ENCODE results near the gene UGT1A7. TPM values are rescaled to one million over a fixed set of nuclear protein-coding genes. Genes with fewer than 3 reads are reported as not detected.
A peak's percentile ranks its signal among the peaks of the same experiment; 100 is the strongest.
"Not testable (repeated sequence)": the region's sequence is repeated elsewhere in the genome, so short reads cannot be mapped to it uniquely, and the experiment has no call there.

The UGT1A7 gene
- not detected for total RNA-seq

DNA sequence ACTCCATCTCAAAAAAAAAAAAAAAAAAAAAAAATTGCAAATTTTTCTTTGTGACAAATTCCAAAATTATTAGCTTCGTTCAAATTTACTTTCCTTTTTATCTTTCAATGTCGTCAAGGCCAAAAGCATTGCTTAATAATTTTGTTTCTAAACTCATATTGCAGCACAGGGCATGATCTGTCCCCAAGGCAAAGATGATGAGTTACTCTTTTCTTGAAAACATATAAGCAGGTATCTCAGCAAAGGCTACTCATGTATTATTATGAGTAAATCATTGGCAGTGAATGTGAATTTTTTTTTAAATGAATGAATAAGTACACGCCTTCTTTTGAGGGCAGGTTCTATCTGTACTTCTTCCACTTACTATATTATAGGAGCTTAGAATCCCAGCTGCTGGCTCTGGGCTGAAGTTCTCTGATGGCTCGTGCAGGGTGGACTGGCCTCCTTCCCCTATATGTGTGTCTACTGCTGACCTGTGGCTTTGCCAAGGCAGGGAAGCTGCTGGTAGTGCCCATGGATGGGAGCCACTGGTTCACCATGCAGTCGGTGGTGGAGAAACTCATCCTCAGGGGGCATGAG, at the start of gene UGT1A7:
TSS of gene UGT1A7 (plus strand) at position 381 of the 579 bp plus-strand sequence. CDS start at position 418, 37 bp downstream.
- no peak within 1 kb of the TSS for H3K27ac Mint-ChIP-seq

DNA sequence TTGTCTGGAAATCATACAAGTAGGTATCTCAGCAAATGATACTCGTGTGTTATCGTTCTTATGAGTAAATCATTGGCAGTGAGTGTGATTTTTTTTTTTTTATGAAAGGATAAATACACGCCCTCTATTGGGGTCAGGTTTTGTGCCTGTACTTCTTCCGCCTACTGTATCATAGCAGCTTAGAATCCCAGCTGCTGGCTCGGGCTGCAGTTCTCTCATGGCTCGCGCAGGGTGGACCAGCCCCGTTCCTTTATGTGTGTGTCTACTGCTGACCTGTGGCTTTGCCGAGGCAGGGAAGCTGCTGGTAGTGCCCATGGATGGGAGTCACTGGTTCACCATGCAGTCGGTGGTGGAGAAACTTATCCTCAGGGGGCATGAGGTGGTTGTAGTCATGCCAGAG, 45.4 kb upstream of the UGT1A7 start, which contains the start of gene UGT1A10:
TSS of gene UGT1A10 (plus strand) at position 143 of the 400 bp plus-strand sequence. CDS start at position 218, 75 bp downstream.
- not testable (repeated sequence) for DNase-seq (ENCODE audit: low spot score in 2 of 2); ATAC-seq; H3K36me3 Mint-ChIP-seq; H3K9me3 Mint-ChIP-seq; H3K27ac Mint-ChIP-seq

More for the DNA sequence above, at the start of gene UGT1A7:
- no peak for ATAC-seq
- DNase-seq (ENCODE audit: low spot score in 2 of 2) = no peak
- H3K36me3 Mint-ChIP-seq = no peaks in the 10 kb centered on the region
- no peaks in the 10 kb centered on the region for H3K9me3 Mint-ChIP-seq

DNA sequence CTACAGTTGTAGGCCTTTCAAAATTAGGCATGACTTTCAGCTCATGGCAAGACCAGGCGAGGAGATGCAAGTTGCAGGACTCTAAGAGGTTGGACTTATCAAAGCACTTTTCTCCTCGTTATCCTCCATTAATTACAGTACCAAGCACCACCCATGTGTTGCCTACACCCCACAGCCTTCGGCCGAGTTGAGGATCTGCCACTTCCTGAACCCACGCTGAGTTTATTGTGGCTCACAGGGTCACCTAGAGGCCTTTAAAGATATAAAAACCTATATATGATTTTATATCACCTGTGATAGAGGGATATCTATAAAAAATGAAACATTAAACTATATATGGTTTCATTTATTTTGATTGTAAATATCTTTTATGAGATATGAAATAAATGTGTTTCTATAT, 42.9 kb upstream of the UGT1A7 start:
- H3K27ac Mint-ChIP-seq = no peak overlapping the region
- ATAC-seq (no peak), DNase-seq (ENCODE audit: low spot score in 2 of 2) (no peak)
- peaks cover 3 to 5% of the 10 kb centered on the region in 2 donors for H3K9me3 Mint-ChIP-seq
- peaks cover 0 to 4% of the 10 kb centered on the region in 2 donors for H3K36me3 Mint-ChIP-seq

DNA sequence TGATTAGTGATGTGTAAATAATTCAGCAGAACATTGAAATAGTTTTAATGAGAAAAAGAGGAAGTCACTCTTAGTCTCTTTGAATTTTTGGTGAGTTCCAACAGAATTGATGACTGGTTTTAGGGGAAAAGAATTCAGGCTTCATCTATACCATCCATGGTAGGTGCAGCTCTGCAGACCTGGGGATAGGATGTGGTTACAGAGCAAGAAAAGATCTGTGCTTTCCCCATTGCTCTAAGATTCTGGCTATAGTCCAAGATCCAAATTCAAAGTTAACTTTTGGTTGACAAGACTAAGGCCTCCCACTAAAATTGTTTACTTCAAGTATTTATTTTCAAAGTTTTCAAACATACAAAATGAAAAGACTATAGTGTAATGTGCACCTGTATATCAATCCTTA, 41.8 kb upstream of the UGT1A7 start:
- peaks cover 0 to 4% of the 10 kb centered on the region in 2 donors for H3K36me3 Mint-ChIP-seq
- peaks cover 5 to 8% of the 10 kb centered on the region in 2 donors for H3K9me3 Mint-ChIP-seq
- ATAC-seq = no peak
- DNase-seq (ENCODE audit: low spot score in 2 of 2) = no peak
- H3K27ac Mint-ChIP-seq = no peak overlapping the region

DNA sequence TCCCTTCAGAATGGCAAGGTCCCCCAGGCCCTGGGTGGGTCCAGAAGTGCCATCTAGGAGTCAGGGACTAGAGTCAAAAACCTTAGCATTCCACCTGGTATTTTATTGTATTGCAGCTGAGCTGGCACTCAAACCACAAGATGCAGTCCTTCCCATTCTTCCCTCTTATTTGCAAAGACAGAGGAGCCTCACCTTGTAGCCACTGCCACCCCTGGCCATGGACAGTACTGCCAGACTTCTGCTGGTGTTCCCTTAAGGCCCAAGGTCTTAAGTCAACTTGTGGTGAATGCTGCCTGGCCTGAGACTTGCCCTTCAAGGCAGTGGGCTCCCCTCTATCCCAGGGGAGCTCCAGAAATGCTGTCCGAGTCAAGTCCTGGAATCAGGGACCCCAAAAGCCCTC, 38.6 kb upstream of the UGT1A7 start:
- peaks cover 13 to 22% of the 10 kb centered on the region in 2 donors for H3K9me3 Mint-ChIP-seq
- H3K36me3 Mint-ChIP-seq = peaks cover 14 to 20% of the 10 kb centered on the region in 2 donors
- DNase-seq (ENCODE audit: low spot score in 2 of 2) (no peak), ATAC-seq (no peak)
- H3K27ac Mint-ChIP-seq = no peak overlapping the region

DNA sequence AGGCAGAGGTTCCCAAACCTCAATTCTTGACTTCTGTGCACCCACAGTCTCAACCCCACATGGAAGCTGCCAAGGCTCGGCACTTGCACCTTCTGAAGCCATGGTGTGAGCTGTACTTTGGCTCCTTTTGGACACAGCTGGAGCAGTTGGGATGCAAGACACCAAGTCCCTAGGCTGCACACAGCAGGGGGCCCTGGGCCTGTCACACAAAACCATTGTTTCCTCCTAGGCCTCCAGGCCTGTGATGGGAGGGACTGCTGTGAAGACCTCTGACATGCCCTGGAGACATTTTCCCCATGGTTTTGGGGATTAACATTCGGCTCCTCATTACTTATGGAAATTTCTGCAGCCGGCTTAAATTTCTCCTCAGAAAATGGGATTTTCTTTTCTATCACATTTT, 35.7 kb upstream of the UGT1A7 start:
- H3K27ac Mint-ChIP-seq; DNase-seq (ENCODE audit: low spot score in 2 of 2); ATAC-seq: not testable (repeated sequence)
- peaks cover 14 to 20% of the 10 kb centered on the region in 2 donors for H3K36me3 Mint-ChIP-seq
- peaks cover 13 to 22% of the 10 kb centered on the region in 2 donors for H3K9me3 Mint-ChIP-seq

DNA sequence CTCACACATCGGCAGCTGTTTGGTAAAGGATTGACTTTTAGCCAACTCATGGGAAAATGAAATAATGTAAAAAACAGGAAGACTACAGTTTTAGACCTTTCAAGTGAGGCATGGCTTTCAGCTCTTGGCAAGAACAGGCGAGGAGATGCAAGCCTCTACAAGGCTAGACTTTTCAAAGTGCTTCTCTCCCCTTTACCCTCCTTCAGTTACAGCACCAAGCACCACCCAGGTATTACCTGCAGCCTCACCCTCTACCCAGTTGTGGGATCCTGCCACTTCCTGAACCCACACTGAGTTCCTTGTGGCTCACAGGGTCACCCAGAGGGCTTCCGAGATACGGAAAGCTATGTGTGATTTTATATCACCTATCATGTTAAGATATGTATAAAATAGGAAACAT, 30.7 kb upstream of the UGT1A7 start:
- H3K9me3 Mint-ChIP-seq = peaks cover 8 to 13% of the 10 kb centered on the region in 2 donors
- H3K36me3 Mint-ChIP-seq = peaks cover 9 to 20% of the 10 kb centered on the region in 2 donors
- ATAC-seq = no peak
- DNase-seq (ENCODE audit: low spot score in 2 of 2) = no peak
- no peak overlapping the region for H3K27ac Mint-ChIP-seq

DNA sequence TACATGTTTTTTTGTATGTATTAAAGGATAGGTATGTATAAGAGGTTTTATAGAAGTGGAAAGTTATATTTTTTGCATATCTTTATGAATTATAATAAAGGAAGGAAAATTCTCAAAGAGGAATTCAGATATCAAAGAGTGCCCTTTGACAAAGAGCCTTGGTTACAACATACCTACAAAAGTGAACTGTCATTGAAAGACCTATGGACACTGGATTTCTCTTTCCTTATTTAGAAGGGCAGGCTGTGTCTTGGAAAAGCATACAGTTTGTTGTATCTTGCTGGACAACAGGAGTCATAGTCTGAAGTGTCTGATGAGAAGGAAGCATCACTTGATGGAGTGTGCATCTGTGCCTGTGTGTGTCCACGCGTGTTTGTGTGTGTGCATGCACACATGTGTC, 30.3 kb upstream of the UGT1A7 start:
- DNase-seq (ENCODE audit: low spot score in 2 of 2) = no peak
- peaks cover 5 to 16% of the 10 kb centered on the region in 2 donors for H3K36me3 Mint-ChIP-seq
- ATAC-seq = no peak
- no peak overlapping the region for H3K27ac Mint-ChIP-seq
- peaks cover 7 to 11% of the 10 kb centered on the region in 2 donors for H3K9me3 Mint-ChIP-seq

DNA sequence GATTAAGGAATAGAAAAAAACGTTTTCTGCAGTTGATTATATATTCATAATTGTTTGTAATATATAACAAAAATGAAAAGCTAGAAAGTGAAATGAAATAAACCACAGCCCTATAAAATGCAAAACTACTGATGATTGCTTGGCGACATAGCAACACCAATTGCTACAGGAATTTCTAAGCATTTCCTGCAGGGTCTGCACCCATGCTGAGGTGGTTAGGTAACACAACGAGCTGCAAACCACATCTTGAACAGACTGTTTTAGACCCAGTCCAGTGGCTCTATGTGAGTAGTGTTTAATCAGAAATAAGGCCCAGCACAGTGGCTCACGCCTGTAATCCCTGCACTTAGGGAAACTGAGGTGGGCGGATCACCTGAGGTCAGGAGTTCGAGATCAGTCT, 27.2 kb upstream of the UGT1A7 start:
- DNase-seq (ENCODE audit: low spot score in 2 of 2) (no peak), ATAC-seq (no peak)
- H3K36me3 Mint-ChIP-seq = no peaks in the 10 kb centered on the region
- no peak overlapping the region for H3K27ac Mint-ChIP-seq
- no peaks in the 10 kb centered on the region for H3K9me3 Mint-ChIP-seq

DNA sequence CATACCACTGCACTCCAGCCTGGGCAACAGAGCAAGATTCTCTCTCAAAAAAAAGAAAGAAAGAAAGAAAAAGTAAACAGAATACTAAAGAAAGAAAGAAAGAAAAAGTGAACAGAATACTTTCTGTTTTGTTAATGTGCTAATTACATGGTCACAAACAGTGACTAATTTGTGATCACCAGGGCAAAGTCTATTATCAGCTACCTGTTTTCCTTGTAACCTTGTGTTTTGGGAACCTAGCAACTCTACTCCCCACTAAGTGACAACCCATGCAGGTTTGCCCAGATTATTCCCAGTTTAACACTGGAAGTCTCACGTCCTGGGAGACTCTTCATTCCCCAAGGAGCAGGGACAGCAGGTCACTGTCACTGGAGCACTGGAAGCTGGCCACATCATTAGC, 26.7 kb upstream of the UGT1A7 start:
- Mint-ChIP-seq H3K36me3 (no peaks in the 10 kb centered on the region), H3K27ac (no peak overlapping the region), H3K9me3 (no peaks in the 10 kb centered on the region)
- ATAC-seq (no peak), DNase-seq (ENCODE audit: low spot score in 2 of 2) (no peak)

DNA sequence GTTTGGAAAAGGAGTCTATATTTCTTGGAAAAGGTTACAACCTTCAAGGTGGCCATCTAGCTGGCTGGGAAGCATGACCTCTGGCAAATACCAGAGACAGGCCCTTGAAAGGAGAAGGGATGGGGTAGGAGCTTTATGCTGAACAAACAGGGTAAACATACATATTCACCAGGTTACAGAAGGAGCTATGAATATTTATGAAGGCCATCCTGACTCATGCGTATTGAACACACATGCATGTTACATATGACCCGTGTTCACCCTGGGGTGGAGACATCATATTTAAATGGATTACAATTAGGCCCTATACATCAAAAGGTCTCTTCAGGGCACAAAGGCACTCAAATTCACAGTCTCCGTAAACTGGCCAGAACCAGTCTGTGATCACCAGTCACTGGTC, 25.8 kb upstream of the UGT1A7 start:
- not testable (repeated sequence) for H3K36me3 Mint-ChIP-seq; ATAC-seq; H3K9me3 Mint-ChIP-seq; H3K27ac Mint-ChIP-seq; DNase-seq (ENCODE audit: low spot score in 2 of 2)

DNA sequence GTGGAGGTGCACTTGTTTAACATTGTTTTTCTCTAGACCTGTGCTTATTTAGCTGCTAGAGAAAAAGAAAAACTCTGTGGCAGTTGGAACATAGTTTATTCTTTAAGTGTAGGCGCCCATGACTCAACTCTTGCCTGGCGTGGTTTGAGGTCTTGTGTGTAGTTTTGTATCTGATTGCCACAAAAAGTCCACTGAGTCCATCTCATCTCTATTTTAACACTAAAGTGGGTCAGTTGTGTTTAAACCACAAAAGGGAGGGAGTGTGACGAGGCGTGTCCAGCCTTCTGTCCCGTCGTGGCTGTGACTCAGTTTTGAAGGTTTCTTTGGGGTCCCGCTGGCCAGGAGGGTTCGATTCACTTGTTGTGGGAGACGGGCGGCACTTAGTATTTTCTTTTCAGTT, 25.3 kb upstream of the UGT1A7 start:
- DNase-seq (ENCODE audit: low spot score in 2 of 2) = no peak
- Mint-ChIP-seq H3K27ac (no peak overlapping the region), H3K9me3 (no peaks in the 10 kb centered on the region), H3K36me3 (no peaks in the 10 kb centered on the region)
- no peak for ATAC-seq

DNA sequence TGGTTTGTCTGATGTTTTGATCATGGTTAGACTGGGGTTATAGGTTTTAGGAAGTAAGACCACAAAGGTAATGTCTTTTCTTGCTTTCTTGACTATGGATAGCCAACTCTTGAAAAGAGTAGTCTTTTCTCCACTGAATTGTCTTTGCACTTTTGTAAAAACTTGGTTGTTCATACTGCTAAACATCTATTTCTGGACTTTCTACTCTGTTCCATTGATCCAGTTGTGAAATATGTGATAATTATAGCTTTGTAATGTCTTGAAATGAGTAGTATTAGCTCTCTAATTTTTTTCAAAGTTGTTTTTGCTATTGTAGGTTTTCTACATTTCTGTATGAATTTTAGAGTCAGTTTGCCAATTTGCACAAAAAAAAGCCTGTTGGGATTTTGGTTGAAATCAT, 23.1 kb upstream of the UGT1A7 start:
- Mint-ChIP-seq H3K9me3 (no peaks in the 10 kb centered on the region), H3K27ac (no peak overlapping the region), H3K36me3 (no peaks in the 10 kb centered on the region)
- ATAC-seq (no peak), DNase-seq (ENCODE audit: low spot score in 2 of 2) (no peak)

DNA sequence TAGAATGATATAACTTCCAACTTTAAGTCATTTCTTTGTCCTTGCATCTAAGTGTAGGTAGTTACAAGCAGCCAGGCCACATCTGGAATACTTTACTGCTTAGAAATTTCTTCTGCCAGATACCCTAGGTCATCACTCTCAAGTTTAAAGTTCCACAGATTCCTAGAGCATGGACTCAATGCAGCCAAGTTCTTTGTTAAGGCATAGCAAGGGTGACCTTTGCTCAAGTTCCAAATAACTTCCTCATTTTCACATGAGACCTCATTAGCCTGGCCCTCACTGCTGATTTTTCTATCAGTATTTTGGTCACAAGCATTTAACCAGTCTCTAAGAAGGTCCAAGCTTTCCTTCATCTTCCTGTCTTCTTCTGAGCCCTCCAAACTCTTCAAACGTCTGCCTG, 17.8 kb upstream of the UGT1A7 start:
- DNase-seq (ENCODE audit: low spot score in 2 of 2) (no peak), ATAC-seq (no peak)
- Mint-ChIP-seq H3K27ac (no peak overlapping the region), H3K36me3 (no peaks in the 10 kb centered on the region), H3K9me3 (peaks cover 0 to 4% of the 10 kb centered on the region in 2 donors)

DNA sequence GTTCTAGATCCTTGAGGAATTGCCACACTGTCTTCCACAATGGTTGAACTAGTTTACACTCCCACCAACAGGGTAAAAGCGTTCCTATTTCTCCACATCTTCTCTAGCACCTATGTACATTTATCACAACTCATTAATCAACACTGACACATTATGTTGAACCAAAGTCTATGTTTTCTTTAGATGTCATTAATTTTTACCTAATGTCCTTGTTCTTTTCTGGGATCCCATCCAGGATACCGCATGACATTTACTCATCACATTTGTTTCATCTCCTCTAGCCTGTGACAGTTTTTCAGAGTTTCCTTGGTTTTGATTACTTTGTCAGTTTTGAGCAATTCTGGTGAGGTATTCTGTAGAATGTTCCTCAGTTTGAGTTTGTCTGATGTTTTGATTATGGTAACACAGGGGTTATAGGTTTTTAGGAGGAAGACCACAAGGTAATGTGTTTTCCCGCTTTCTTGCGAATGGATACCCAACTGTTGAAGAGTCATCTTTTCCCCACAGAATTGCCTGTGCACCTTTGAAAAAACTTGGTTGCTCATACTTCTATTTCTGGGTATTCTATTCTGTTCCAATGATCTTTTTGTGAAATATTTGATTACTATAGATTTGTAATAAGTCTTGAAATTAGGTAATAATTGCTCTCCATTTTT, 13.0 kb upstream of the UGT1A7 start:
- ATAC-seq = no peak

DNA sequence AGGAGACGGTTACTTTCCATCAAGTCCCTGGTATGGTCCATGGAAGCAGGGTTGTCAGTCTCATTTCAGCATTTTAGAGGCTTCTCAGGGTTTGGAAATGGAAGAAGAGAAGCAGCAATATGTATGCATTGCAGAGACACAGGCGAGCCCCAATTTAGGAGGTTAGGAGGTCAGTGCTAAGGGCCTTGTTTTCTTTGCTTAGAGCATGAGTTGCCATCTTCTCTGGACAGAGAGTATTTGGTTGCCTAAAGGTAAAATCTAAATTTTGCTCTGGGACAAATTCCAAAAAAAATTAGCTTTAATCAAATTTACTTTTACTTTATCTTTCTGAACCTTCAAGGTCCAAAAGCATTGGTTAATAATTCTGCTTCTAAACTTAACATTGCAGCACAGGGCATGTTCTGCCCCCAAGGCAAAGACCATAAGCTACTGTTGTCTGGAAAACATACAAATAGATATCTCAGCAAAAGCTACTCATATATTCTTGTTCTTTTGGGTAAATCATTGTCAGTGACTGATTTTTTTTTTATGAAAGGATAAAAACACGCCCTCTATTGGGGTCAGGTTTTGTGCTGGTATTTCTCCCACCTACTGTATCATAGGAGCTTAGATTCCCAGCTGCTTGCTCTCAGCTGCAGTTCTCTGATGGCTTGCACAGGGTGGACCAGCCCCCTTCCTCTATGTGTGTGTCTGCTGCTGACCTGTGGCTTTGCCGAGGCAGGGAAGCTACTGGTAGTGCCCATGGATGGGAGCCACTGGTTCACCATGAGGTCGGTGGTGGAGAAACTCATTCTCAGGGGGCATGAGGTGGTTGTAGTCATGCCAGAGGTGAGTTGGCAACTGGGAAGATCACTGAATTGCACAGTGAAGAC, 10.2 kb upstream of the UGT1A7 start, which contains the start of gene UGT1A9:
TSS of gene UGT1A9 (plus strand) at position 609 of the 872 bp plus-strand sequence. CDS start at position 646, 37 bp downstream.
- DNase-seq (ENCODE audit: low spot score in 2 of 2) = no peak
- H3K9me3 Mint-ChIP-seq = peaks cover 0 to 8% of the 10 kb centered on the region in 2 donors
- H3K27ac Mint-ChIP-seq = peak within 1 kb of the TSS in 1 of 2 donors; percentile 22
- no peak for ATAC-seq
- peaks cover 0 to 7% of the 10 kb centered on the region in 2 donors for H3K36me3 Mint-ChIP-seq

More for the DNA sequence above, 13.0 kb upstream of the UGT1A7 start:
- peaks cover 0 to 7% of the 10 kb centered on the region in 2 donors for H3K36me3 Mint-ChIP-seq
- H3K9me3 Mint-ChIP-seq = peaks cover 0 to 8% of the 10 kb centered on the region in 2 donors
- no peak overlapping the region for H3K27ac Mint-ChIP-seq
- no peak for DNase-seq (ENCODE audit: low spot score in 2 of 2)

DNA sequence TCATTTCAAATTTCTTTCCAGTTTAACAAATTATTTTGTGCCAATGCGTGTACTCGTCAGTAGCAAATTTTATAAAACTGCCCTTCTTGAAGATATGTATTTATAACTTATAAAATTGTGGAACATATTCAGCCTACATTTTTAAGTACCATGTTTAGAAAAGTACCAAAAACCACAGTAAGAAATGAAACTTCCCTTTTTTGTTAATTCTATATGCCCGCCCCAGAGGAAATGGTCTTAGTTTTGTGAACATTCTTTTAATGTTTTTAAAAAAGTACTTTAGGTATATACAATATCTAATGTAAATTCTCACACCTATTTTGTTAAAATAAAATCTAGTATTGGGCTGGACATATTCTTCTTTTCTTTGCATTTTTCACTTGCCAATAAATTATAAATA, 8.8 kb upstream of the UGT1A7 start:
- ATAC-seq = no peak
- H3K27ac Mint-ChIP-seq = no peak overlapping the region

More for the DNA sequence above, 8.8 kb upstream of the UGT1A7 start:
- peaks cover 0 to 7% of the 10 kb centered on the region in 2 donors for H3K36me3 Mint-ChIP-seq
- DNase-seq (ENCODE audit: low spot score in 2 of 2) = no peak
- peaks cover 0 to 8% of the 10 kb centered on the region in 2 donors for H3K9me3 Mint-ChIP-seq

Data from activated naive CD4-positive, alpha-beta T cell treated with anti-CD3 and anti-CD28 coated beads, Interleukin-2, amount 50 U/mL, for 72 hours (primary cell).